GM12892 (cell line): ENCODE measurements around the gene TMEM247.
"Not testable (repeated sequence)": the region's sequence is repeated elsewhere in the genome, so short reads cannot be mapped to it uniquely, and the experiment has no call there.

Experiments used
- DNase-seq: peaks from one replicate; pipeline ENCODE4 v3.0.0; 2011; ENCODE audit not compliant: insufficient read length
- FAIRE-seq: peaks from 2 replicates; lab custom pipeline; 2011; peaks lifted over from hg19 to GRCh38; lab: Jason Lieb, UNC
- POLR2A ChIP-seq: IDR thresholded peaks from 2 replicates; pipeline ENCODE4 v1.6.1; 2011; ENCODE audit warnings: low read depth, low read length, control low read depth
- POLR2AphosphoS5 ChIP-seq: IDR thresholded peaks from 2 replicates; pipeline ENCODE4 v1.6.1; 2011; ENCODE audit warnings: low read depth, low read length, control low read depth
- TAF1 ChIP-seq: IDR thresholded peaks from 2 replicates; pipeline ENCODE4 v1.6.1; 2011; ENCODE audit warnings: low read depth, mild to moderate bottlenecking, control low read depth, low read length, borderline replicate concordance

TMEM247 gene

DNA sequence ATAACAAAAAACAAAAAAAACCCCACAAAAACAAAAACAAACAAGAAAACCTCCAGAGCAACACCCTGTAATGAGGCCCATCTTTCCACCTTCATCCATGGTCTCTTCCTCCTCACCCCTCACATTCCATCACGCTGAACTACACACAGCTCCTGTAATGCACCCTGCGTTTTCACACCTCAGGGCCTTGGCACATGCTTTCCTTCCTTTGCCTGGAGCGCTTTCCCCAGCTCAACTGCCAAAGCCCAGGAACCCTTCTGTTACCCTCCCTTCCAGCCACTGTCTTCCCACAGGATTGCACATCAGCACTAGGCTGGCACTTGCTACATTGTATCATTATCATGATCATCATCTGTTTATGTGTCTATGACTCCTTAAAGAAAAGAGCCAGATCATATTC is 29.4 kb downstream of the TMEM247 start:
- TF ChIP-seq TAF1 (no peak), POLR2A (no peak), POLR2AphosphoS5 (no peak)
- DNase-seq = no peak
- no peak for FAIRE-seq

DNA sequence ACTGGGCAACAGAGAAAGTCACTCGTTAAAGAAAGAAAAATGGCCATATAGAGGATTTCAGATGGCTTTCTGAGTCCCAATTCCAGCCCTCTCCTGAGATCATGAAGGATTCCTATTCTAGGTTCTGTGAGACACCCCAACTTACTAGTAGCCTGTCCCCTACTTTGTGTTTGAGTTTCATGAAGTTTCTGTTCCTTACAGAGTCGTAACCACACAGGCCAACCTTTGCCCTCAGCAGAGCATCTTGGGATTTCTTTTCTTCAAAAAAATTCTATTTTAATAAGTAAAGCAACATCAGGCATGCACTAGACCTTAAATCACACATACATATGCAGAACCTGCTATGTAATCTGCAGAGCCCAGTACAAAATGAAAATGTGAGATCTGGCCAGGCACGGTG is 30.4 kb downstream of the TMEM247 start:
- DNase-seq (no peak), FAIRE-seq (no peak)
- no peak for TF ChIP-seq POLR2AphosphoS5
- no peak for TF ChIP-seq POLR2A
- TF ChIP-seq TAF1 = no peak

DNA sequence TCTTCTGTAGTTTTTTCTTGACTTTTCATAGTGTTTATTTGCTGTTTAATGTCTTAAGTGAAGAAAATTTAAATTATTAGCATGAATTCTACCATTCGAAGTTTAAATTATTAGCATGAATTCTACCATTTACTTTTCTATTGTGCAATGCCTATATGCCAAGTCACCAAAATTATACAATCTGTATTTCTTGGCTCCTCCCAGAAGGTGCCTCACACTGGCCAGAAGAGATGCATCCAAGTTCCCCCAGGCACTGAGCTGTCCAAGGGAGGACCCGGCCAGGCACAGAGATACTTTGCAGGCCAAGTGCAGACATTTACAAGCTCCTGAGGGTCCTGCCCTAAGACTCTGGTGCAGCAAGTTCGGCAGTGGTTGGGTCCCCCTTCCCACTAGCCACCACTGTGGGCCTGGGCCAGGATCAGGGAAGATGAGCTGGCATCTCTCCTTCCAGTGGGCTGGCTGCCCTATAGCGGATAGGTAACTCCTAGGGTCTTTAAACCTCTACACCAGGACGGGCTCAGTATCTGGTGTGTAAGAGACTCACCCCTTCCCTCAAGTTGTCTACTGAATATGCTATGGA is 31.3 kb downstream of the TMEM247 start:
- DNase-seq (no peak), FAIRE-seq (no peak)
- TF ChIP-seq POLR2A (no peak), POLR2AphosphoS5 (no peak), TAF1 (no peak)

DNA sequence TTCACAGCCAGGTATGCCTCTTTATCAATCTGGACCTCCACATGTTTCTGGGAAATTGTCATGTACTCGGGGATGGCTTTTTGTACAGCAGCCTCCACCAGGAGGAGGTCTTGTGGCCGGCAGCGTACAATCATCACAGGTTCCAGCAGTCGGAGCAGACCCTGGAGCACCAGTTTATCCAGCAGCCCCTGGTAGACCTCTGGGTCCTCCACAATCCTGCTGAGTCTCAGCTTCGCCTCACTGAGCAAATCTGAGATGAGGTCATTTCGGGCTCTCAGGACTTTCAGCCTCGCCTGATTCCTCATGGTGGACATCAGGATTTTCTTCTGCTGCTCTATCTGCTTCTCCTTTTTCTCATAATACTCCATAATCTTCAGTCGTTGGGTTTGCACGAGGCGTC is 32.8 kb downstream of the TMEM247 start:
- TF ChIP-seq POLR2AphosphoS5 (no peak), TAF1 (no peak), POLR2A (no peak)
- DNase-seq (no peak), FAIRE-seq (no peak)

DNA sequence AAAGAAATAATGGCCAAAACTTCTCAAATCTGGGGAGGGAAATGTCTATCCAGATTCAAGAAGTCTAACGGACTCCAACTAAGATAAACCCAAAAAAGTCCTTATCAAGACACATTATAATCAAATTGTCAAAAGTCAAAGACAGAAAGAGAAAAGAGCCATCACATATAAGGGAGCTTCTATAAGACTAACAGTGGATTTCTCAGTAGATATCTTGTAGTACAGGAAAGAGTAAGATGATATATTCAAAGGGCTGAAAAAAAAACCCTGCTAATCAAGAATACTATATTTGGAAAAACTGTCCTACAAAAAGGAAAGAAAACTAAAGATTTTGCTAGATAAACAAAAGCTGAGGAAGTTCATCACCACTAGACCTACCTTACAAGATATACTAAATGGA is 35.4 kb downstream of the TMEM247 start:
- FAIRE-seq (no peak), DNase-seq (no peak)
- TF ChIP-seq TAF1 (no peak), POLR2AphosphoS5 (no peak), POLR2A (no peak)

DNA sequence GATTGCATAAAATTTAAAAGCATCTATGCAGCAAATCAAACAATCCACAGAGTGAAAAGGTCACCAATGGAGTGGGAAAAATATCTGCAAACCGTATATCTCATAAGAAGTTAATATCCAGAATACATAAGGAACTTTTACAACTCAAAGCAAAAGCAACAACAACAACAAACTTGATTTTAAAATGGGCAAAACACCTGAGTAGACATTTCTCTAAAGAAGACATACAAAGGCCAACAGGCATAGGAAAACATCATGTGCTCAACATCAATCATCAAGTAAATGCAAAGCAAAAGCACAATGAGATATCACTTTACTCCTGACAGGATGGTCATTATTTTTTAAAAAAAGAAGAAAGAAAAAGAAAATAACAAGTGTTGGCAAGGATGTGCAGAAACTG is 38.1 kb downstream of the TMEM247 start:
- no peak for FAIRE-seq
- TF ChIP-seq TAF1 (no peak), POLR2AphosphoS5 (no peak), POLR2A (no peak)
- DNase-seq = no peak

DNA sequence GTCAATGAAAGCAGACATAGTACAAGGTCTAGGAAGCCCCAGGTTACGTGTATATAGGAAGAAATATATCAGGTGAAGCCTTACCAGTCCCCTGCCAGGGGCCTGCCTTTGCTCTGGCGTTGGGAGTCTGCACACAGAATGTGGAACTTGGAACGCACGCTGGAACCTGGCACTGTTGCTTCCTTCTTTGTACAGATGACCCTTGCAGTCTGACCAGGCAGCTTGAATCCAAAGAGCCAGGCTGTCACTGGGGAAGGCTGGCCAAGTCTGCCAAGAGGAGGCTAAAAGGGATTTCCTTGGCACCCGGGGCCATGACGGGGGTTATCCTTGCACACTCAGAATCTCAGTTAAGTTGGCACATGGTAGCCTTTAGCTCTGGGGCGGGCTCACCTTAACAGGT is 39.5 kb downstream of the TMEM247 start:
- DNase-seq (no peak), FAIRE-seq (no peak)

DNA sequence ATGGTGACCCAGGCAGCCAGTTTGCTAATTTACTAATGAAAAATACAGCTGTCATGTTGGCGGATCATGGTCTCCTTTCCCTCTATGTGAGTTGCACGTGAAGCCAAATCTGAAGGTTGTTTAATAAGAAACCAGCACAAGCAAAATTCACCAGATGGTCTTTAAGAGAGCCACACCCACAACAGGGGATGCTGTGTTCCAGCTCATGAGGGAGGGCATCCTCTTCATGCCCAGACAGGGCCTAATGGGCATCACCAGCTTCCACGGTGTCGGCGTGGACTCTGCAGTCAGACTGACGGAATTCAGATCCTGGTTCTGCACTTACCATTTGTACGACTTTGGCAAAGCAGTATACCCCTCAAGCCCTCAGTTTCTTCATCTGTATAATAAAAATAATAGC is 39.9 kb downstream of the TMEM247 start:
- FAIRE-seq (no peak), DNase-seq (no peak)
- TF ChIP-seq TAF1 (no peak), POLR2AphosphoS5 (no peak), POLR2A (no peak)

More for the DNA sequence above, 39.5 kb downstream of the TMEM247 start:
- no peak for TF ChIP-seq TAF1
- no peak for TF ChIP-seq POLR2A
- no peak for TF ChIP-seq POLR2AphosphoS5

DNA sequence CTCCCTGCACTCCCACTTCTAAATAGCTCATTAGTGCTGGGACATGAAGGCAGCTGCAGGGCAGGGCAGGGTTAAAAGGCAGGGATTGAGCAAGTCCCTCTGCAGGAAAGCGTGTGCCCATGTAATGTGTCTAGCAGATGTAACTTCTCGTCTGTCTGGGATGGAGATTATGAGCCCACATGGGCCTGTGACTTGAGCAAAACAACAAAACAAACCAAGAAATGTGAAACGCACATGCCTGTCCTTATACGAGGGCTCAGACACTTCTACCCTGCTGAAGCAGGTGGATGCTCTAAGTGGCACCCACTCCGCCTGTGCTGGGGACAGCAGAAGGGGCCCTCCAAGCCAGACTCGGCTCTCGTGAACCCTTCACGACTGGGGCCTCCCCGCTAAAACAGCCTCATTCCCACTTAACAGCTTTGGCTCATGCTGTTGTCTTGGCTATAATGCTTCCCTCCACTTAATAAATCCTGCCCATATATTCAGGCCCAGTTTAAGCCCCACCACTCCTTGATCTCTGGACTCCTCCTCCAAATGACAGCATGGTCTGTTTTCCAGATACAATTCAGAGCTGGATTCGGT is 40.9 kb downstream of the TMEM247 start:
- FAIRE-seq = no peak

DNA sequence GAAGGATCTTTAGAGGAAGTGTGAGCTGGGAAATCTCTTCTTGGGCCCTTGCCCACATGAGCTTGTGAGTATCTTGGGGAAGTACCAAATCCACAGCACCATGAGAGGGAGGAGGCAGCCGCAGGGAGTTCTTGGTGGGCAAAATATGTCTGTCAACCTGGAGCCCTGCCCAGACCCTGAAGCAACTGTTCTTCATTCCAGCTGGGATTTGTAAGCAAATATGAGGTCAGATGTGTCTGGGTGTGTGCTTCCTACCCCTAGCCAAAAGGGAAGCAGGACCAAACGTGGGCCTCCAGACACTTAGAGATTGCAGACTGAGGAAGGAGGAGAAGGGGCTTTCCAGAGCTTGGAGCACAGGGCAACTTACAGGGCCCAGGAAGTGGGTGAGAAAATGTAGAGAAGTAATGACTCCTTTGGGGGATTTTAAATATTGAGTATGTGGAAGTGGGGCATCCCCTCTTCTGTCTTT is 41.9 kb downstream of the TMEM247 start:
- no peak for TF ChIP-seq POLR2A
- FAIRE-seq = no peak
- DNase-seq = no peak

More for the DNA sequence above, 40.9 kb downstream of the TMEM247 start:
- no peak for TF ChIP-seq TAF1
- no peak for TF ChIP-seq POLR2AphosphoS5
- no peak for TF ChIP-seq POLR2A
- DNase-seq = no peak

DNA sequence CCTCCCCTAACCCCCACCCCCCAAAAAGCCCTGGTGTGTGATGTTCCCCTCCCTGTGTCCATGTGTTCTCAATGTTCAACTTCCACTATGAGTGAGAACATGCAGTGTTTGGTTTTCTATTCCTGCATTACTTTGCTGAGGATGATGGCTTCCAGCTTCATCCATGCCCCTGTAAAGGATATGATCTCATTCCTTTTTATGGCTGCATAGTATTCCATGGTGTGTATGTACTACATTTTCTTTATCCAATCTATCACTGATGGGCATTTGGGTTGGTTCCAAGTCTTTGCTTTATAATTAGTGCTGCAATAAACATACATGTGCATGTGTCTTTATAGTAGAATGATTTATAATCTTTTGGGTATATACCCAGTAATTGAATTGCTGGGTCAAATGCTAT is 43.0 kb downstream of the TMEM247 start:
- FAIRE-seq, DNase-seq: not testable (repeated sequence)

DNA sequence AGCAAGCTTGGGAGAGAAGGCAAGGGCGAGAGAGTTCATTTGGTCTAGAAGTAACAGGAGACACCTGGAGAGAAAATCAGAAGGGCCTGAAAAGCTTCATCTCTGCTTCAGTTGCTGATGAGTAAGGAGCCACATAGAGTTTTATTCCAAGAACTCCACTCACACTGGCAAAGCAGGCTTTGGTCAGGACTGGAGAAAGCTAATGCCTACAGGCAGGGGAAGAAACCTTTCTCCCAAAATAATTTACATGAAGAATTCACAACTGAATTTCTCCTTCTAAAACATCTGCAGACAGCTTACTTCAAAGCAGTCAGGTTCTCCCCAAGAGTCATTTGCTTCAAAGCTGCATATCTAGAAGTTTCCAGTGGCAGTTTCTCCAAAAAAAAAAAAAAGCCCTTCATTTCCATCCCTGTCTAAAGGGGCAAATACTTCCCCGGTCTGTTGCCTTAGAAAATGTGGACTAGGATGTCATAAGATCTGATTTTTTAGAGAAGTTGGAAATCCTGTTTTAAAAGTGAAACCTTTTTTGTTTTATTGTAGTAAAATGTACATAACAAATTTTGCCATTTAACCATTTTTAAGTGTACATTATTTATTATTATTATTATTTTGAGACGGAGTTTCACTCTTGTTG is 46.3 kb downstream of the TMEM247 start:
- FAIRE-seq (no peak), DNase-seq (no peak)
- TF ChIP-seq TAF1 = no peak

DNA sequence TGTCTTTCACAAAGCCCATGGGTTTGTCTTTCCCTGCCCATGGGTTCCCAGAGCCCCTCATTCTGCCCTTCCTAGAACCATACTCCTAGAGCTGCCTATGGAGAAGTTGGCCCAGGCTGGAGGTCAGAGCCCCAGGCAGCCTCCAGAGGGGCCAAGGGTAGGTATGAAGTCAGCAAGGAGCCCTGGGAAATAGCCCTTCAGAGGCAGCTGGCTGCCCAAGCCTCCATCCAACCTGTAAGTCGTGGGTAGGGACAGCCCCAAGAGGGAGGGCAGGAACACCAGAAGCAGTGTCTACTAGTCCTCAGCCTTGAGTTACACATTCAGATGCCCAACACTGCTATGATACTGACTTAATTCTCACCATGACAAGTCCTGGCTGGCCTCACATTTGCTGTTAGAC is 49.5 kb downstream of the TMEM247 start:
- FAIRE-seq (no peak), DNase-seq (no peak)
- TF ChIP-seq POLR2A (no peak), POLR2AphosphoS5 (no peak), TAF1 (no peak)
